PFSK-1 (cell line): ENCODE results near the gene AREG.

Experiments
- POLR2AphosphoS5 ChIP-seq: IDR thresholded peaks from 2 replicates; pipeline ENCODE4 v1.6.1; 2012; ENCODE audit warnings: low read depth, mild to moderate bottlenecking, control low read depth, low read length, moderate library complexity
- REST ChIP-seq, 2 experiments: IDR thresholded peaks; 2 replicates each; pipeline versions ENCODE4 v1.6.1 to v1.8.0; 2011 to 2012; ENCODE audit warnings: low read depth in 2 of 2, low read length in 2 of 2, control low read depth in 1 of 2, inconsistent platforms in 1 of 2, mild to moderate bottlenecking in 1 of 2, moderate library complexity in 1 of 2; ENCODE audit not compliant: insufficient read depth in 1 of 2
- SIN3A ChIP-seq: IDR thresholded peaks from 2 replicates; pipeline ENCODE4 v1.6.1; 2012; ENCODE audit warnings: mild to moderate bottlenecking, low read length, moderate library complexity, borderline replicate concordance; ENCODE audit not compliant: insufficient read depth
- TAF1 ChIP-seq: IDR thresholded peaks from 2 replicates; pipeline ENCODE4 v1.6.1; 2012; ENCODE audit warnings: low read length, control low read depth, borderline replicate concordance; ENCODE audit not compliant: insufficient read depth

- no peak for TF ChIP-seq TAF1
- no peak for TF ChIP-seq REST (IDR thresholded peaks at IDR 0.05; ENCODE audit: insufficient read depth in 1 of 2, low read depth in 2 of 2, low read length in 2 of 2)
- no peak for TF ChIP-seq POLR2AphosphoS5
- no peak for TF ChIP-seq SIN3A
Observed at GRCh38 chr4:74415602-74416300, 29.2 kb upstream of the AREG start.
